ENCODE measurements around the gene PITPNM1.

The PITPNM1 gene

DNA sequence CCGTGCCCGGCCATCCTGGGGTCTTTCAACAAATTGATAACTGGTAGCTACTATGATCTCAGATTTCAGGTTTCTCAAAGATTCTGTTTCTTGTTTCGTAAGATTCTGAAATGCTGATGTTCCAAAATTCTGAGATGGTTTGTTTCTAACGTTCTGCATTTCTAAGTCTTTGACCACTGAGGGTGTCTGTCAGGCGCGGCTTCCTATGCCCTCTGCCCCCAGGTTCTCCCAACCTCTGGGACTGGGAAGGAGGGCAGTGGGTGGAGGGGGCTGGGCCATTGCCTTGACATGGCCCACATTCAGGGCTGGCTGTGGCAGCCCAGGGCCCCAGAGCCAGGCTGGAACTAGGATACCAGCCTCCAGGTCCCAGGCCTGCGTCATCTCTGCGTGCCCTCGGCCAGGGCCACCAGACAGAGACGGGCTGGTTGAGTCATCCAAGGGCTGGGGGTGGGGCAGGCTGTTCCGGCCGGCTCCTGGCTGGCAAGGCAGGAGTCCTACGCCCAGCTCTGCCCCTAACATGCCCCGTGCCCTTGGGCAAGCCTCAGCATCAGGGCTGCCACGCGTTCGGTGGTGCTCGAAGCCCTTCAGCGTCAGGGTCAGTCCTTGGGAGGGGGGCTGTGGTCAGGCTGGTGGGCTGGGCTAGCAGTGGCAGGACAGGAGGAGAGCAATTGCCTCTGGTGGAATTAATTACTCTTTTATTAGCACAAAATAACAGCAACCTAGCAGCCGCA lies 41.3 kb downstream of the PITPNM1 start:
- H3K36me3 ChIP-seq (ENCODE audit: insufficient read depth, low read length), result no peaks in the 10 kb centered on the region
- TF ChIP-seq EZH2phosphoT487 (IDR thresholded peaks at IDR 0.05; ENCODE audit: borderline replicate concordance), result no peak
- TF ChIP-seq, protein P1, sequence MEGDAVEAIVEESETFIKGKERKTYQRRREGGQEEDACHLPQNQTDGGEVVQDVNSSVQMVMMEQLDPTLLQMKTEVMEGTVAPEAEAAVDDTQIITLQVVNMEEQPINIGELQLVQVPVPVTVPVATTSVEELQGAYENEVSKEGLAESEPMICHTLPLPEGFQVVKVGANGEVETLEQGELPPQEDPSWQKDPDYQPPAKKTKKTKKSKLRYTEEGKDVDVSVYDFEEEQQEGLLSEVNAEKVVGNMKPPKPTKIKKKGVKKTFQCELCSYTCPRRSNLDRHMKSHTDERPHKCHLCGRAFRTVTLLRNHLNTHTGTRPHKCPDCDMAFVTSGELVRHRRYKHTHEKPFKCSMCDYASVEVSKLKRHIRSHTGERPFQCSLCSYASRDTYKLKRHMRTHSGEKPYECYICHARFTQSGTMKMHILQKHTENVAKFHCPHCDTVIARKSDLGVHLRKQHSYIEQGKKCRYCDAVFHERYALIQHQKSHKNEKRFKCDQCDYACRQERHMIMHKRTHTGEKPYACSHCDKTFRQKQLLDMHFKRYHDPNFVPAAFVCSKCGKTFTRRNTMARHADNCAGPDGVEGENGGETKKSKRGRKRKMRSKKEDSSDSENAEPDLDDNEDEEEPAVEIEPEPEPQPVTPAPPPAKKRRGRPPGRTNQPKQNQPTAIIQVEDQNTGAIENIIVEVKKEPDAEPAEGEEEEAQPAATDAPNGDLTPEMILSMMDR (conservative IDR thresholded peaks at IDR 0.05; ENCODE audit: low read length), result no peak
- no peaks in the 10 kb centered on the region for H4K20me1 ChIP-seq (ENCODE audit: insufficient read depth, low read length, poor library complexity, severe bottlenecking)
- H2AFZ ChIP-seq (ENCODE audit: low read length), result peak overlapping the region; percentile 68; the same call in 1 of the 2 replicates
- peak overlapping the region; percentile 98 for H3K9ac ChIP-seq (ENCODE audit: low read depth, low read length, poor library complexity, severe bottlenecking)
- H3F3A ChIP-seq (ENCODE audit: low read depth), result peaks cover 4% of the 10 kb centered on the region; the same call in 1 of the 2 replicates
- H3K4me1 ChIP-seq (ENCODE audit: insufficient read depth, low read length, poor library complexity, severe bottlenecking), result peaks cover 42% of the 10 kb centered on the region
- peaks cover 40% of the 10 kb centered on the region for H3K79me2 ChIP-seq (ENCODE audit: insufficient read depth, low read length)
- H3K9me2 ChIP-seq (replicated peaks; ENCODE audit: low read depth, low read length), result no peaks in the 10 kb centered on the region
- peak overlapping the region; percentile 74 for H3K4me2 ChIP-seq (ENCODE audit: low read depth, low read length, poor library complexity, severe bottlenecking)
- H3K27me3 ChIP-seq (ENCODE audit: insufficient read depth, low read length, poor library complexity, severe bottlenecking), result no peaks in the 10 kb centered on the region
- H3K9me3 ChIP-seq (ENCODE audit: insufficient read depth, low read depth, low read length), result no peaks in the 10 kb centered on the region
- peak overlapping the region; percentile 90 for H3K4me3 ChIP-seq (ENCODE audit: low read length, poor library complexity, severe bottlenecking)

DNA sequence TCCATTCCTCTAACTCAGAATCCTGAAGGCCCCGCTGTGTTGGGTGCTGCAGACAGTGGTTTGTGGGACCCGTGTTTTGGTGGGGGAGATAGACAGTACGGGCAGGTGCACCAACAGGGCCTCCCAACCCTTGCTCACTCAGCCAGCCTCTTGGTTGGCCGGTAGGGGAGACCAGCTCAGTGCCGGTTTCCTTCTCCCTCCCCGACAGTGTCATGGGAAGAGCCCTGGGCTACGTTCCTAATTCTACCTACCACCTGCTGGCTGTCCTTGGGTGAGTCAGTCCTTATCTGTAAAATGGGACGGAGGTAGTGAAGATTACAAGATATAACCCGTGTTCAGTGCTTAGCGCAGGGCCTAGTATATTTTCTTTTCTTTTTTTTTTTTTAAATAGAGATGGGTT lies 42.0 kb downstream of the PITPNM1 start:
- Histone ChIP-seq H3K27me3 (ENCODE audit: insufficient read depth, low read length, poor library complexity, severe bottlenecking) (no peaks in the 10 kb centered on the region), H3K9me3 (ENCODE audit: insufficient read depth, low read depth, low read length) (no peaks in the 10 kb centered on the region), H3K4me2 (ENCODE audit: low read depth, low read length, poor library complexity, severe bottlenecking) (no peak overlapping the region), H3K9me2 (replicated peaks; ENCODE audit: low read depth, low read length) (no peaks in the 10 kb centered on the region), H3K4me1 (ENCODE audit: insufficient read depth, low read length, poor library complexity, severe bottlenecking) (peaks cover 36% of the 10 kb centered on the region), H4K20me1 (ENCODE audit: insufficient read depth, low read length, poor library complexity, severe bottlenecking) (no peaks in the 10 kb centered on the region), H3F3A (ENCODE audit: low read depth) (peaks cover 4% of the 10 kb centered on the region; the same call in 1 of the 2 replicates), H3K36me3 (ENCODE audit: insufficient read depth, low read length) (no peaks in the 10 kb centered on the region), H2AFZ (ENCODE audit: low read length) (no peak overlapping the region), H3K4me3 (ENCODE audit: low read length, poor library complexity, severe bottlenecking) (no peak overlapping the region), H3K79me2 (ENCODE audit: insufficient read depth, low read length) (peaks cover 33% of the 10 kb centered on the region), H3K9ac (ENCODE audit: low read depth, low read length, poor library complexity, severe bottlenecking) (no peak overlapping the region)
- TF ChIP-seq, protein P1 (conservative IDR thresholded peaks at IDR 0.05; ENCODE audit: low read length), result no peak
- TF ChIP-seq EZH2phosphoT487 (IDR thresholded peaks at IDR 0.05; ENCODE audit: borderline replicate concordance), result no peak

DNA sequence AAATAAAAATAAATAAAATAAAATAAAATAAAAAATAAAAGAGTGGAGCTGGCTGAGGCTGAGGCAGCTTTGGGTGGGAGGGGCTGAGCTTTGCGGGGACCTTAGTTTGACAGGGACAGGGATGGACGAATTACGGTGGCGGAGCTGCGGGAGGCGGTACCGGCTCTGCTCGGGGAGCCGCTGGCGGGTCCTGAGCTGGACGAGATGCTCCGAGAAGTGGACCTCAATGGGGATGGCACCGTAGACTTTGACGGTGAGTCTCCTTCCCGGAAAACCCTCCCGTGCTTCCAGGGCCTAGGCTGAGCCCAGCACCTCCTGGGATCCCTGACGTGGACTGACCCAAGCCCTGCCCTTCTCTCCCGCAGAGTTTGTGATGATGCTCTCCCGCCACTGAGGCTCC lies 46.9 kb downstream of the PITPNM1 start:
- H3K4me2 ChIP-seq (ENCODE audit: low read depth, low read length, poor library complexity, severe bottlenecking), result no peak overlapping the region
- no peaks in the 10 kb centered on the region for H3K36me3 ChIP-seq (ENCODE audit: insufficient read depth, low read length)
- no peaks in the 10 kb centered on the region for H3K4me1 ChIP-seq (ENCODE audit: insufficient read depth, low read length, poor library complexity, severe bottlenecking)
- no peak overlapping the region for H3K9ac ChIP-seq (ENCODE audit: low read depth, low read length, poor library complexity, severe bottlenecking)
- H3K9me2 ChIP-seq (replicated peaks; ENCODE audit: low read depth, low read length), result no peaks in the 10 kb centered on the region
- no peaks in the 10 kb centered on the region for H3K9me3 ChIP-seq (ENCODE audit: insufficient read depth, low read depth, low read length)
- no peaks in the 10 kb centered on the region for H4K20me1 ChIP-seq (ENCODE audit: insufficient read depth, low read length, poor library complexity, severe bottlenecking)
- H3K79me2 ChIP-seq (ENCODE audit: insufficient read depth, low read length), result no peaks in the 10 kb centered on the region
- no peak overlapping the region for H3K4me3 ChIP-seq (ENCODE audit: low read length, poor library complexity, severe bottlenecking)
- no peak overlapping the region for H2AFZ ChIP-seq (ENCODE audit: low read length)
- TF ChIP-seq EZH2phosphoT487 (IDR thresholded peaks at IDR 0.05; ENCODE audit: borderline replicate concordance), result no peak
- TF ChIP-seq, protein P1 (conservative IDR thresholded peaks at IDR 0.05; ENCODE audit: low read length), result no peak
- H3K27me3 ChIP-seq (ENCODE audit: insufficient read depth, low read length, poor library complexity, severe bottlenecking), result no peaks in the 10 kb centered on the region
- no peaks in the 10 kb centered on the region for H3F3A ChIP-seq (ENCODE audit: low read depth)

All from Loucy (cell line).